HepG2 (cell line): Measurements from ENCODE around the gene CCL24. TPM values are rescaled to one million over a fixed set of nuclear protein-coding genes. Genes with fewer than 3 reads are reported as not detected.
A peak's percentile ranks its signal among the peaks of the same experiment; 100 is the strongest.
"Not testable (repeated sequence)": the region's sequence is repeated elsewhere in the genome, so short reads cannot be mapped to it uniquely, and the experiment has no call there.

Experiments used
- ATAC-seq: fragments of 200-7000 bp; cut with Tn5 transposase; 3 replicates; pipeline ENCODE4 v1.9.1; 2020; ENCODE audit warnings: mild to moderate bottlenecking, moderate library complexity
- BruUV-seq: library from RNA; stranded (reverse); fragments of 400-500 nt; replicated peaks from 2 replicates; lab custom pipeline; 2021; lab: Mats Ljungman, UMichigan
- CTCF ChIA-PET: fragments of 300-600 bp; formaldehyde crosslinking; extraction: SDS; loops from one replicate; lab custom pipeline; 2021; ENCODE audit warnings: low total read pairs, inconsistent platforms, low intra/inter-chr PET ratio; lab: Yijun Ruan, JAX
- POLR2A ChIA-PET: fragments of 350-600 bp; sonication (Branson Sonifier 250); formaldehyde crosslinking; loops from one replicate; lab custom pipeline; 2020; ENCODE audit warnings: antibody characterized with exemption, inconsistent platforms; lab: Yijun Ruan, JAX
- DNase-seq: peaks from one replicate; pipeline ENCODE4 v3.0.0-alpha.2; 2015; ENCODE audit warnings: low spot score
- FAIRE-seq: peaks from 3 replicates; lab custom pipeline; 2011; peaks lifted over from hg19 to GRCh38; lab: Jason Lieb, UNC
- H2AFZ ChIP-seq: one replicate; pipeline ENCODE4 v1.6.1; 2011; ENCODE audit warnings: low read length, inconsistent platforms
- H3K27ac ChIP-seq: fragments of 300-600 bp; 3 replicates; pipeline ENCODE4 v1.8.0; 2011; ENCODE audit warnings: mixed run types, mild to moderate bottlenecking, mixed read lengths, low read length, inconsistent platforms; ENCODE audit not compliant: insufficient read depth; ENCODE audit errors: extremely low read length
- H3K27me3 ChIP-seq, 2 experiments: fragments of 200-600 bp in 1 of 2; 2 replicates in 1 of 2; 3 replicates in 1 of 2; pipeline versions ENCODE4 v1.6.0 to v1.8.0; 2011; ENCODE audit warnings: low read length in 2 of 2, mild to moderate bottlenecking in 2 of 2, moderate library complexity in 2 of 2, inconsistent platforms in 1 of 2; ENCODE audit not compliant: insufficient read depth in 2 of 2, control insufficient read depth in 1 of 2
- H3K36me3 ChIP-seq, 2 experiments: fragments of 200-600 bp in 1 of 2; replicated peaks in 1 of 2; 2 replicates in 1 of 2; 3 replicates in 1 of 2; pipeline versions ENCODE4 v1.5.1 to v1.8.0; 2011; ENCODE audit warnings: low read length in 2 of 2, inconsistent platforms in 1 of 2; ENCODE audit not compliant: insufficient read depth in 2 of 2, control insufficient read depth in 1 of 2
- H3K4me1 ChIP-seq: 2 replicates; pipeline ENCODE4 v1.5.1; 2012; ENCODE audit warnings: low read length, inconsistent platforms; ENCODE audit not compliant: insufficient read depth
- H3K4me2 ChIP-seq: 2 replicates; pipeline ENCODE4 v1.6.0; 2011; ENCODE audit warnings: low read depth, low read length, inconsistent platforms
- H3K4me3 ChIP-seq, 3 experiments: fragments of 200-600 bp in 1 of 3; sonication (generic), shearing (Covaris generic) in 1 of 3; replicated peaks in 1 of 3; 2 replicates each; pipeline ENCODE4 v1.5.1; 2011 to 2016; ENCODE audit warnings: low read length in 3 of 3, inconsistent platforms in 2 of 3, low read depth in 2 of 3, mild to moderate bottlenecking in 2 of 3, control low read depth in 1 of 3, mixed read lengths in 1 of 3; ENCODE audit not compliant: insufficient read depth in 1 of 3
- H3K79me2 ChIP-seq: one replicate; pipeline ENCODE4 v1.6.1; 2011; ENCODE audit warnings: low read length, inconsistent platforms; ENCODE audit not compliant: insufficient read depth
- H3K9ac ChIP-seq: 2 replicates; pipeline ENCODE4 v1.6.0; 2011; ENCODE audit warnings: mild to moderate bottlenecking, low read depth, low read length, inconsistent platforms; ENCODE audit not compliant: insufficient read depth
- H3K9me3 ChIP-seq: 2 replicates; pipeline ENCODE4 v1.5.1; 2012; ENCODE audit warnings: mild to moderate bottlenecking, low read length
- H4K20me1 ChIP-seq: 2 replicates; pipeline ENCODE4 v1.6.0; 2011; ENCODE audit warnings: inconsistent platforms, mild to moderate bottlenecking, low read length, moderate library complexity; ENCODE audit not compliant: insufficient read depth
- BHLHE40 ChIP-seq: IDR thresholded peaks from 2 replicates; pipeline ENCODE4 v1.6.1; 2011; ENCODE audit warnings: low read length, improper control_type of control experiment
- FIP1L1 ChIP-seq: fragments of 200-400 bp; formaldehyde crosslinking; IDR thresholded peaks from 2 replicates; pipeline ENCODE4 v1.6.1; 2018; ENCODE audit warnings: low read depth, mild to moderate bottlenecking, low read length, moderate library complexity, borderline replicate concordance; ENCODE audit not compliant: insufficient read depth
- HMGA1 ChIP-seq: sonication (generic); formaldehyde crosslinking; conservative IDR thresholded peaks from 2 replicates; pipeline ENCODE4 v1.4.0; 2020; ENCODE audit warnings: missing genetic modification reagents
- JARID2 ChIP-seq: sonication (generic); formaldehyde crosslinking; IDR thresholded peaks from 2 replicates; pipeline ENCODE4 v1.8.1; 2023; ENCODE audit warnings: missing genetic modification reagents, inconsistent platforms; ENCODE audit not compliant: insufficient replicate concordance
- MEF2D ChIP-seq: sonication (generic); formaldehyde crosslinking; IDR thresholded peaks from 2 replicates; pipeline ENCODE4 v1.5.1; 2020; ENCODE audit warnings: mild to moderate bottlenecking, missing genetic modification reagents
- POLR2AphosphoS2 ChIP-seq: IDR thresholded peaks from 2 replicates; pipeline ENCODE4 v1.6.1; 2011; ENCODE audit warnings: low read depth, low read length, improper control_type of control experiment
- RFXANK ChIP-seq: IDR thresholded peaks from 2 replicates; pipeline ENCODE4 v1.6.1; 2016
- SMC3 ChIP-seq: IDR thresholded peaks from 2 replicates; pipeline ENCODE4 v1.6.1; 2011; ENCODE audit warnings: low read length, improper control_type of control experiment
- ZNF501 ChIP-seq: sonication (generic); formaldehyde crosslinking; IDR thresholded peaks from 2 replicates; pipeline ENCODE4 v1.5.1; 2020; ENCODE audit warnings: mild to moderate bottlenecking, moderate library complexity, missing genetic modification reagents
- ZNF557 ChIP-seq: sonication (generic); formaldehyde crosslinking; IDR thresholded peaks from 2 replicates; pipeline ENCODE4 v1.4.0; 2020; ENCODE audit warnings: missing genetic modification reagents
- ZNF773 ChIP-seq: sonication (generic); formaldehyde crosslinking; IDR thresholded peaks from 2 replicates; pipeline ENCODE4 v1.4.0; 2020; ENCODE audit warnings: missing genetic modification reagents, borderline replicate concordance
- WGBS: methylation state at CpG from one replicate; pipeline ENCODE4 v1.1.6; 2017; ENCODE audit warnings: low lambda C conversion rate; 5-methylcytosine and 5-hydroxymethylcytosine counted together
- in situ Hi-C: cut with HindIII; loops from 2 replicates; pipeline ENCODE4 v1.10.0; 2017; ENCODE audit warnings: low pct_unique_long_range_greater_than_20kb; ENCODE audit not compliant: extremely low pct_ligation_motif_present
- intact Hi-C: fragments of 100-400 bp; cut with micrococcal nuclease; formaldehyde crosslinking; loops from one replicate; pipeline ENCODE4 v1.10.0; 2022; ENCODE audit not compliant: unreplicated experiment
- polyA plus RNA-seq, 8 experiments: library from polyadenylated mRNA; depleted of rRNA in 3 of 8; stranded (reverse) in 7 of 8; unstranded in 1 of 8; fragments of >200 nt; fragmentation: Illumina TruSeq in 4 of 8; extraction: Trizol in 4 of 8; gene quantifications; 2 replicates each; pipeline versions ENCODE4 v1.2.1 to v1.2.3, GENCODE V29; 2011 to 2016; ENCODE audit warnings: low read depth in 4 of 8, missing spikeins in 1 of 8, mixed read lengths in 1 of 8; ENCODE audit not compliant: insufficient read depth in 1 of 8
- total RNA-seq, 5 experiments: library from RNA; depleted of rRNA; stranded (reverse); fragments of >200 nt; fragmentation: Illumina TruSeq; extraction: Trizol; gene quantifications; 2 replicates each; pipeline ENCODE4 v1.2.3, GENCODE V29; 2016; ENCODE audit warnings: low read depth in 1 of 5
- TF ChIP-seq, protein P1 (sequence below): IDR thresholded peaks from 2 replicates; pipeline ENCODE4 v1.6.1; 2012; ENCODE audit warnings: low read length, improper control_type of control experiment
- TF ChIP-seq, protein P2 (sequence below), 2 experiments: sonication (generic) in 1 of 2; formaldehyde crosslinking in 1 of 2; IDR thresholded peaks; 2 replicates each; pipeline versions ENCODE4 v1.4.0 to v1.6.1; 2018 to 2020; ENCODE audit warnings: missing genetic modification reagents in 2 of 2, borderline replicate concordance in 1 of 2, low read depth in 1 of 2, mild to moderate bottlenecking in 1 of 2, missing biosample characterization in 1 of 2

CCL24 gene
- total and polyA plus RNA-seq, 2 of the 13 experiments (the other 11 are each of a cell fraction or from before 2014, with no cell fraction given) = not detected

DNA sequence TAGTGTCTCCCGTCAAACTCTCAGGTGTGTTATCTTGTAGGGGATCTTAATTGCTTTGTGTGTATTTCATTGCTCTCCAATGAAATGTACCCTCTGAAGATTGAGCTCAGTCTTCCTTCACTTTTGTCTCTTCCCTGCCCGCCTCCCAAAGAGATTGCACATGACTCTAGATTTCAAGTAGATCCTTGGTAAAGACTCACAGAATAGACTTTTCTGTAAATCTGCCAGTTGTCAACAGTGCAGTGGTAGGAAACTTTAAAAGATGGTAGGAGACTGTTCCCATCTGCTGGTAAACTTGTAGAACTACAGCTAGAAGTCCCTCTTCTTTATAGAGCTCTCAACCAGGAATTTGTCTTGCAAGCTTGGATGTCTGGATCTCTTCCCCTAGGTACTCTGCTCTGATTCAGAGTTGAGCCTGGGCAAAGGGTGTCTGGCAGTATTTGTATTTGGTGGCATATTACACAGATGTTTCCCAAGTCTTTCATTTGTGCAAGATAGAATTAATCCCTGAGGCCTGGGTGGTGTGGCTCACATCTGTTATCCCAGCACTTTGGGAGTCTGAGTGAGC lies 51.2 kb downstream of the CCL24 start (continued):
- TF ChIP-seq ZNF773 (CRISPR knock-in tag) = no peak
- TF ChIP-seq, protein P1, sequence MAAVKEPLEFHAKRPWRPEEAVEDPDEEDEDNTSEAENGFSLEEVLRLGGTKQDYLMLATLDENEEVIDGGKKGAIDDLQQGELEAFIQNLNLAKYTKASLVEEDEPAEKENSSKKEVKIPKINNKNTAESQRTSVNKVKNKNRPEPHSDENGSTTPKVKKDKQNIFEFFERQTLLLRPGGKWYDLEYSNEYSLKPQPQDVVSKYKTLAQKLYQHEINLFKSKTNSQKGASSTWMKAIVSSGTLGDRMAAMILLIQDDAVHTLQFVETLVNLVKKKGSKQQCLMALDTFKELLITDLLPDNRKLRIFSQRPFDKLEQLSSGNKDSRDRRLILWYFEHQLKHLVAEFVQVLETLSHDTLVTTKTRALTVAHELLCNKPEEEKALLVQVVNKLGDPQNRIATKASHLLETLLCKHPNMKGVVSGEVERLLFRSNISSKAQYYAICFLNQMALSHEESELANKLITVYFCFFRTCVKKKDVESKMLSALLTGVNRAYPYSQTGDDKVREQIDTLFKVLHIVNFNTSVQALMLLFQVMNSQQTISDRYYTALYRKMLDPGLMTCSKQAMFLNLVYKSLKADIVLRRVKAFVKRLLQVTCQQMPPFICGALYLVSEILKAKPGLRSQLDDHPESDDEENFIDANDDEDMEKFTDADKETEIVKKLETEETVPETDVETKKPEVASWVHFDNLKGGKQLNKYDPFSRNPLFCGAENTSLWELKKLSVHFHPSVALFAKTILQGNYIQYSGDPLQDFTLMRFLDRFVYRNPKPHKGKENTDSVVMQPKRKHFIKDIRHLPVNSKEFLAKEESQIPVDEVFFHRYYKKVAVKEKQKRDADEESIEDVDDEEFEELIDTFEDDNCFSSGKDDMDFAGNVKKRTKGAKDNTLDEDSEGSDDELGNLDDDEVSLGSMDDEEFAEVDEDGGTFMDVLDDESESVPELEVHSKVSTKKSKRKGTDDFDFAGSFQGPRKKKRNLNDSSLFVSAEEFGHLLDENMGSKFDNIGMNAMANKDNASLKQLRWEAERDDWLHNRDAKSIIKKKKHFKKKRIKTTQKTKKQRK = no peak
- no peak for TF ChIP-seq POLR2AphosphoS2
- TF ChIP-seq FIP1L1 = no peak
- TF ChIP-seq MEF2D (CRISPR knock-in tag) = no peak
- no peak for TF ChIP-seq RFXANK (CRISPR knock-in tag)
- no peak for TF ChIP-seq ZNF501 (CRISPR knock-in tag)
- TF ChIP-seq, protein P2, sequence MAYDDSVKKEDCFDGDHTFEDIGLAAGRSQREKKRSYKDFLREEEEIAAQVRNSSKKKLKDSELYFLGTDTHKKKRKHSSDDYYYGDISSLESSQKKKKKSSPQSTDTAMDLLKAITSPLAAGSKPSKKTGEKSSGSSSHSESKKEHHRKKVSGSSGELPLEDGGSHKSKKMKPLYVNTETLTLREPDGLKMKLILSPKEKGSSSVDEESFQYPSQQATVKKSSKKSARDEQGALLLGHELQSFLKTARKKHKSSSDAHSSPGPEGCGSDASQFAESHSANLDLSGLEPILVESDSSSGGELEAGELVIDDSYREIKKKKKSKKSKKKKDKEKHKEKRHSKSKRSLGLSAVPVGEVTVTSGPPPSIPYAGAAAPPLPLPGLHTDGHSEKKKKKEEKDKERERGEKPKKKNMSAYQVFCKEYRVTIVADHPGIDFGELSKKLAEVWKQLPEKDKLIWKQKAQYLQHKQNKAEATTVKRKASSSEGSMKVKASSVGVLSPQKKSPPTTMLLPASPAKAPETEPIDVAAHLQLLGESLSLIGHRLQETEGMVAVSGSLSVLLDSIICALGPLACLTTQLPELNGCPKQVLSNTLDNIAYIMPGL (CRISPR knock-in tag; IDR thresholded peaks at IDR 0.05; ENCODE audit: borderline replicate concordance in 1 of 2, low read depth in 1 of 2) = 0 out of 4 replicates have a peak, but pooled peaks of 1 of the 2 experiments have one; percentile 27
- TF ChIP-seq JARID2 (CRISPR knock-in tag) = no peak
- TF ChIP-seq BHLHE40 = no peak
- TF ChIP-seq HMGA1 (CRISPR knock-in tag) = no peak
- TF ChIP-seq SMC3 = peak; percentile 88
- TF ChIP-seq ZNF557 (CRISPR knock-in tag) = no peak

DNA sequence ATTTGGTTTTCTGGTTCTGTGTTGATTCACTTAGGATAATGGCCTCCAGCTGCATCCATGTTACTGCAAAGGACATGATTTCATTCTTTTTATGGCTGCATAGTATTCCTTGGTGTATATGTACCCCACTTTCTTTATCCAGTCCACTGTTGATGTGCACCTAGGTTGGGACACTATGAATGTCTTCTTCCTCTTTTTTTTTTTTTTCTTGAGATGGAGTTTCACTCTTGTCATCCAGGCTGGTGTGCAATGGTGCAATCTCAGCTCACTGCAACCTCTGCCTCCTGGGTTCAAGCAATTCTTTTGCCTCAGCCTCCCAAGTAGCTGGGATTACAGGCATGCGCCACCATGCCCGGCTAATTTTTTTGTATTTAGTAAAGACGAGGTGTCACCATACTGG lies 51.8 kb downstream of the CCL24 start:
- H3K4me3 ChIP-seq, DNase-seq: not testable (repeated sequence)
- 44% methylated on average over 3 of the region's 3 CpGs for WGBS

More for the DNA sequence above, 51.8 kb downstream of the CCL24 start:
- H3K4me2 ChIP-seq, H3K9ac ChIP-seq, H4K20me1 ChIP-seq, H3K36me3 ChIP-seq, H3K79me2 ChIP-seq, H2AFZ ChIP-seq, ATAC-seq, H3K4me1 ChIP-seq, H3K9me3 ChIP-seq, H3K27ac ChIP-seq, BruUV-seq, FAIRE-seq, H3K27me3 ChIP-seq, in situ Hi-C loops: not testable (repeated sequence)
- ChIA-PET CTCF (interaction anchor here (1.7 to 2.2 kb wide), 2 partner anchors 112 to 147 kb away, joined by 7 to 8 read pairs; no protein-coding TSS in a partner anchor), POLR2A (interaction anchor here (1.0 kb wide), 1 partner anchor 23 kb away, joined by 3 read pairs; no protein-coding TSS in a partner anchor)
- intact Hi-C loops = loop anchor here (5.0 kb wide), 1 partner anchor 144 kb away; no protein-coding TSS in a partner anchor
